WTC11 (cell line): ENCODE results near the gene SECTM1. TPM values are rescaled to one million over a fixed set of nuclear protein-coding genes. Genes with fewer than 3 reads are reported as not detected.

Experiments
- ATAC-seq: fragments of 200-7000 bp; cut with Tn5 transposase; 2 replicates; pipeline ENCODE4 v1.10.0; 2021; ENCODE audit warnings: mild to moderate bottlenecking, moderate library complexity
- CTCF ChIA-PET: fragments of 300-600 bp; sonication (Branson Sonifier 250); formaldehyde crosslinking; loops from one replicate; lab custom pipeline; 2021; ENCODE audit warnings: antibody characterized with exemption; lab: Charles Lee
- POLR2A ChIA-PET: fragments of 350-600 bp; sonication (Branson Sonifier 250); formaldehyde crosslinking; loops from one replicate; lab custom pipeline; 2021; ENCODE audit warnings: antibody characterized with exemption; lab: Charles Lee
- DNase-seq: peaks from one replicate; pipeline ENCODE4 v3.0.0; 2021; ENCODE audit warnings: low spot score
- H3K27ac Mint-ChIP-seq: 2 replicates; pipeline ENCODE4 v1.8.0; 2021; ENCODE audit warnings: mixed read lengths
- H3K27me3 Mint-ChIP-seq: 2 replicates; pipeline ENCODE4 v1.8.0; 2021; ENCODE audit warnings: low read depth, mild to moderate bottlenecking, moderate library complexity, mixed read lengths
- H3K36me3 Mint-ChIP-seq: 2 replicates; pipeline ENCODE4 v1.8.0; 2021; ENCODE audit warnings: mixed read lengths
- H3K4me1 Mint-ChIP-seq: 2 replicates; pipeline ENCODE4 v1.8.0; 2022; ENCODE audit warnings: mixed read lengths
- H3K4me3 Mint-ChIP-seq: 2 replicates; pipeline ENCODE4 v1.8.0; 2021; ENCODE audit warnings: mild to moderate bottlenecking, moderate library complexity, mixed read lengths
- H3K9me3 Mint-ChIP-seq: 2 replicates; pipeline ENCODE4 v1.8.0; 2021; ENCODE audit warnings: mixed read lengths
- E2F1 ChIP-seq: sonication (generic); formaldehyde crosslinking; IDR thresholded peaks from 2 replicates; pipeline ENCODE4 v1.8.0; 2022; ENCODE audit warnings: mild to moderate bottlenecking, missing genetic modification reagents
- FOXP1 ChIP-seq: sonication (generic); formaldehyde crosslinking; IDR thresholded peaks from 2 replicates; pipeline ENCODE4 v1.8.0; 2022; ENCODE audit warnings: missing genetic modification reagents, mild to moderate bottlenecking, moderate library complexity, borderline replicate concordance
- NFYB ChIP-seq: sonication (generic); formaldehyde crosslinking; conservative IDR thresholded peaks from 2 replicates; pipeline ENCODE4 v1.8.0; 2022; ENCODE audit warnings: low read depth, missing genetic modification reagents
- NR3C1 ChIP-seq: sonication (generic); formaldehyde crosslinking; conservative IDR thresholded peaks from 2 replicates; pipeline ENCODE4 v1.8.1; 2023; ENCODE audit warnings: low read depth, mild to moderate bottlenecking, missing genetic modification reagents
- PRDM15 ChIP-seq: sonication (generic); formaldehyde crosslinking; IDR thresholded peaks from 2 replicates; pipeline ENCODE4 v1.8.0; 2022; ENCODE audit warnings: missing genetic modification reagents
- SMAD4 ChIP-seq: sonication (generic); formaldehyde crosslinking; IDR thresholded peaks from 2 replicates; pipeline ENCODE4 v1.8.0; 2022; ENCODE audit warnings: mild to moderate bottlenecking, missing genetic modification reagents
- TEAD1 ChIP-seq: sonication (generic); formaldehyde crosslinking; IDR thresholded peaks from 2 replicates; pipeline ENCODE4 v1.8.0; 2022; ENCODE audit warnings: mild to moderate bottlenecking, missing genetic modification reagents
- USF1 ChIP-seq: sonication (generic); formaldehyde crosslinking; IDR thresholded peaks from 2 replicates; pipeline ENCODE4 v1.8.0; 2022; ENCODE audit warnings: mild to moderate bottlenecking, missing genetic modification reagents
- ZMAT4 ChIP-seq: fragments of 250-450 bp; sonication (Bioruptor Pico); IDR thresholded peaks from 2 replicates; pipeline ENCODE4 v1.9.0; 2021; ENCODE audit warnings: mild to moderate bottlenecking
- ZNF138 ChIP-seq: sonication (generic); formaldehyde crosslinking; conservative IDR thresholded peaks from 2 replicates; pipeline ENCODE4 v1.8.1; 2022; ENCODE audit warnings: mild to moderate bottlenecking, moderate library complexity, missing genetic modification reagents
- ZNF219 ChIP-seq: sonication (generic); formaldehyde crosslinking; IDR thresholded peaks from 2 replicates; pipeline ENCODE4 v1.8.0; 2023; ENCODE audit warnings: missing genetic modification reagents, mild to moderate bottlenecking, borderline replicate concordance
- ZNF281 ChIP-seq: sonication (generic); formaldehyde crosslinking; IDR thresholded peaks from 2 replicates; pipeline ENCODE4 v1.8.0; 2023; ENCODE audit warnings: mild to moderate bottlenecking, missing genetic modification reagents
- ZNF416 ChIP-seq: fragments of 250-450 bp; sonication (Bioruptor Pico); IDR thresholded peaks from 2 replicates; pipeline ENCODE4 v1.9.0; 2021; ENCODE audit warnings: mild to moderate bottlenecking, inconsistent platforms
- ZSCAN18 ChIP-seq: fragments of 250-450 bp; sonication (Bioruptor Pico); IDR thresholded peaks from 2 replicates; pipeline ENCODE4 v2.1.2; 2022; ENCODE audit warnings: mild to moderate bottlenecking, moderate library complexity
- total RNA-seq: library from RNA; stranded (reverse); gene quantifications from 3 replicates; pipeline ENCODE4 v1.2.3, GENCODE V29; 2021

SECTM1 gene
- total RNA-seq, 1 experiment from 2014 or later, result 0.22 TPM

- TF ChIP-seq ZNF219 (CRISPR knock-in tag), result no peak
Observed at GRCh38 chr17:82298538-82299421, 34.8 kb downstream of the SECTM1 start (continued).

- TF ChIP-seq NFYB (CRISPR knock-in tag), result no peak
- TF ChIP-seq NR3C1 (CRISPR knock-in tag), result no peak
- POLR2A ChIA-PET, result no interaction called here
- Mint-ChIP-seq H3K4me3 (no peak overlapping the region), H3K36me3 (no peaks in the 10 kb centered on the region), H3K4me1 (peaks cover 17% of the 10 kb centered on the region), H3K27ac (no peak overlapping the region), H3K9me3 (no peaks in the 10 kb centered on the region), H3K27me3 (peaks cover 4% of the 10 kb centered on the region; the same call in 1 of the 2 replicates)
- peak; percentile 8; the same call in 1 of the 2 replicates for ATAC-seq
- CTCF ChIA-PET, result interaction anchor here (0.9 to 2.4 kb wide), 5 partner anchors 33 to 73 kb away, joined by 3 to 7 read pairs (median 4); partner anchors contain the start of gene SECTM1
- DNase-seq, result no peak
Observed at GRCh38 chr17:82297714-82298537, 35.6 kb downstream of the SECTM1 start.

GRCh38 chr17:82297280-82297713 lies 36.3 kb downstream of the SECTM1 start:
- no peak for TF ChIP-seq PRDM15
- no peak for TF ChIP-seq ZNF416 (CRISPR knock-in tag)
- no peak for TF ChIP-seq NFYB (CRISPR knock-in tag)
- TF ChIP-seq USF1 (CRISPR knock-in tag), result no peak
- TF ChIP-seq TEAD1 (CRISPR knock-in tag), result no peak
- no peak for TF ChIP-seq ZMAT4 (CRISPR knock-in tag)
- ChIA-PET CTCF (interaction anchor here (1.2 to 2.4 kb wide), 3 partner anchors 36 to 61 kb away, joined by 4 to 7 read pairs (median 5); partner anchors contain the start of gene SECTM1), POLR2A (no interaction called here)
- H3K36me3 Mint-ChIP-seq, result no peaks in the 10 kb centered on the region
- H3K27me3 Mint-ChIP-seq, result peaks cover 4% of the 10 kb centered on the region; the same call in 1 of the 2 replicates
- peaks cover 17% of the 10 kb centered on the region for H3K4me1 Mint-ChIP-seq
- no peaks in the 10 kb centered on the region for H3K9me3 Mint-ChIP-seq
- no peak for DNase-seq
- no peak overlapping the region for H3K27ac Mint-ChIP-seq
- ATAC-seq, result no peak
- H3K4me3 Mint-ChIP-seq, result no peak overlapping the region

GRCh38 chr17:82296511-82297279 lies 36.9 kb downstream of the SECTM1 start:
- H3K36me3 Mint-ChIP-seq, result no peaks in the 10 kb centered on the region
- peaks cover 17% of the 10 kb centered on the region for H3K4me1 Mint-ChIP-seq
- H3K4me3 Mint-ChIP-seq, result no peak overlapping the region
- H3K27ac Mint-ChIP-seq, result no peak overlapping the region
- CTCF ChIA-PET, result interaction anchor here (1.2 kb wide), 1 partner anchor 36 kb away, joined by 4 read pairs; the partner anchor contains the start of gene SECTM1
- POLR2A ChIA-PET, result no interaction called here
- no peak for ATAC-seq
- peaks cover 4% of the 10 kb centered on the region; the same call in 1 of the 2 replicates for H3K27me3 Mint-ChIP-seq
- no peak for DNase-seq
- no peaks in the 10 kb centered on the region for H3K9me3 Mint-ChIP-seq
- no peak for TF ChIP-seq ZNF281 (CRISPR knock-in tag)
- TF ChIP-seq SMAD4 (CRISPR knock-in tag), result no peak
- no peak for TF ChIP-seq E2F1 (CRISPR knock-in tag)
- TF ChIP-seq FOXP1 (CRISPR knock-in tag), result no peak
- TF ChIP-seq ZNF138 (CRISPR knock-in tag), result no peak
- TF ChIP-seq TEAD1 (CRISPR knock-in tag), result no peak
- TF ChIP-seq ZSCAN18 (CRISPR knock-in tag), result no peak
